GM20000 (cell line): Measurements from ENCODE around the gene LITAF.

ENCODE experiments used
- DNase-seq: peaks from one replicate; pipeline ENCODE4 v3.0.0; 2012; ENCODE audit warnings: low spot score
- TF ChIP-seq, protein P1 (sequence below): IDR thresholded peaks from 2 replicates; pipeline ENCODE4 v1.5.1; 2012; ENCODE audit warnings: mild to moderate bottlenecking, control low read depth; ENCODE audit errors: extremely low read depth, missing control alignments

Gene LITAF

DNA sequence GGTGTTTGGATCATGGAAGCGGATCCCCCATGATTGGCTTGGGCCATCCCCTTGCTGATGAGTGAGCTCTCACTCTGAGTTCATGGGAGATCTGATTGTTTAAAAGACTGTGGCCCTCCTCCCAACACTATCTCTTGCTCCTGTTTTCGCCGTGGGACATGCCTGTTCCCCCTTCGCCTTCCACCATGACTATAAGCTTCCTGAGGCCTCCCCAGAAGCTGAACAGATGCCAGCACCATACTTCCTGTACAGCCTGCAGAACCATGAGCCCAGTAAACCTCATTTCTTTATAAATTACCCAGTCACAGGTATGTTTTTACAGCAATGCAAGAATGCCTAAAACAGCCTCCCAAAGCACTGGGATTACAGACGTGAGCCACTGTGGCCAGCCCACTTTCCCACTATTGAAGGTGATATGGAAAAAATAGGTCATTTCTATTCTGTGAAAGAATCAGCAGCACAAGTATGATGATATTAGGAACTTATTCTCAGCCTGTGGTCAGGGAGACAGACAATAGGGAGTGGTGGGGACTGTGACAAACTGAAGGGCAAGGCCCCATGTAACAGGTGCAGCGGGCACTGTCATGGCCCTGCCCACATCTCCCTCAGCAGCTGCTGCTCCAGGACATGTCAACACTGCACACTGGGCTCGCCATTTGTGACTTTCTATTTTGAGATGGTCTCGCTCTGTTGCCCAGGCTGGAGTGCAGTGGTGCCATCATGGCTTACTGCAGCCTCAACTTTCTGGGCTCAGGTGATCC is 33.7 kb upstream of the LITAF start:
- no peak for DNase-seq
- TF ChIP-seq, protein P1, sequence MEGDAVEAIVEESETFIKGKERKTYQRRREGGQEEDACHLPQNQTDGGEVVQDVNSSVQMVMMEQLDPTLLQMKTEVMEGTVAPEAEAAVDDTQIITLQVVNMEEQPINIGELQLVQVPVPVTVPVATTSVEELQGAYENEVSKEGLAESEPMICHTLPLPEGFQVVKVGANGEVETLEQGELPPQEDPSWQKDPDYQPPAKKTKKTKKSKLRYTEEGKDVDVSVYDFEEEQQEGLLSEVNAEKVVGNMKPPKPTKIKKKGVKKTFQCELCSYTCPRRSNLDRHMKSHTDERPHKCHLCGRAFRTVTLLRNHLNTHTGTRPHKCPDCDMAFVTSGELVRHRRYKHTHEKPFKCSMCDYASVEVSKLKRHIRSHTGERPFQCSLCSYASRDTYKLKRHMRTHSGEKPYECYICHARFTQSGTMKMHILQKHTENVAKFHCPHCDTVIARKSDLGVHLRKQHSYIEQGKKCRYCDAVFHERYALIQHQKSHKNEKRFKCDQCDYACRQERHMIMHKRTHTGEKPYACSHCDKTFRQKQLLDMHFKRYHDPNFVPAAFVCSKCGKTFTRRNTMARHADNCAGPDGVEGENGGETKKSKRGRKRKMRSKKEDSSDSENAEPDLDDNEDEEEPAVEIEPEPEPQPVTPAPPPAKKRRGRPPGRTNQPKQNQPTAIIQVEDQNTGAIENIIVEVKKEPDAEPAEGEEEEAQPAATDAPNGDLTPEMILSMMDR = no peak

DNA sequence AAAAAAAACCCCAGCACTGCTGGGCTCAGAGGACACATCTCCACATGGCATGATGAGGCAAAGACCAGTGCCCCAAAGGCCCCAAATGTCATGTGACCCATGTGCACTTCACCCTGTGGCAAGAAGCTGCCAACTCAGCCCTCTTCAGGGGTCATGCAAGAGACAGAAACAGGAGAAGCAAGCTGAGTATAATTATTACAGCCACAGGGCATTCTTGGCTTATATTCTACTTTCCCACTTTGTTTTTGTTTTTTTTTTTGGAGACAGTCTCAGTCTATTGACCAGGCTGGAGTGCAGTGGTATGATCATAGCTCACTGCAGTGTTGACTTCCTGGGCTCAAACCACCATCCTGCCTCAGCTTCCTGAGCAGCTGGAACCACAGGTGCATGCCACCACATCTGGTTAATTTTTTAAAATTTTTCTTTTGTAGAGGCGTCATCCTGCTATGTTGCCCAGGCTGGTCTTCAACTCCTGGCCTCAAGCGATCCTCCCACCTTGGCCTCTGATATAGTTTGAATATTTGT is 32.7 kb upstream of the LITAF start:
- no peak for DNase-seq
- TF ChIP-seq, protein P1 = no peak

DNA sequence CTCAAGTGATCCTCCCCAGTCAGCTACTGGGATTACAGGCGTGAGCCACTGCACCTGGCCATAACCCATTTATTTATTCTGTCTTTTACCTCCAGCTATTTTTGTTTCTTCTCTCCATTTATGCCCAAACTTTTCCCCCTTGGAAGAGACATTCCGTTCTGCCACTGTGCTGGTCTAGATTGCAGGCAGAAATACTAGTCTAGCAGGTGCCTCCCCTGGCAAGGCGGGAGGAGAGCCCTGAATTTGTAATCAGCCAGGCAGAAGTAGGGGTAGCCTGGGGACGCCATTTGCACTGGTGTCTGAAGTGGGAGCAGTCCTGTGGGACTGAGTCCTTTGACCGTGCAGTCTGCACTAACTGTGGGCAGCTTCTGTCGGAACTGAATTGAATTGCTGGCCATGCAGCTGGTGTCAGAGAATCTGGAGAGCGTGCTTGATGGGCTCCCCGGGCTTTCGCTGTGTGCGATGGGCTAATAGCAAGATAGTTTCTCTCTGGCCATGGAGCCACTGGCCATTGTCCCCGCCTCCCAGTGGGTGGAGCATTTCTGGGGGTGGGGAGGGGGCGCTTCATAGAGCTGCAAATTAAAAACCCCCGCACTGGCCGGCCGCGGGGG is 31.5 kb upstream of the LITAF start:
- TF ChIP-seq, protein P1 = no peak
- DNase-seq = no peak

DNA sequence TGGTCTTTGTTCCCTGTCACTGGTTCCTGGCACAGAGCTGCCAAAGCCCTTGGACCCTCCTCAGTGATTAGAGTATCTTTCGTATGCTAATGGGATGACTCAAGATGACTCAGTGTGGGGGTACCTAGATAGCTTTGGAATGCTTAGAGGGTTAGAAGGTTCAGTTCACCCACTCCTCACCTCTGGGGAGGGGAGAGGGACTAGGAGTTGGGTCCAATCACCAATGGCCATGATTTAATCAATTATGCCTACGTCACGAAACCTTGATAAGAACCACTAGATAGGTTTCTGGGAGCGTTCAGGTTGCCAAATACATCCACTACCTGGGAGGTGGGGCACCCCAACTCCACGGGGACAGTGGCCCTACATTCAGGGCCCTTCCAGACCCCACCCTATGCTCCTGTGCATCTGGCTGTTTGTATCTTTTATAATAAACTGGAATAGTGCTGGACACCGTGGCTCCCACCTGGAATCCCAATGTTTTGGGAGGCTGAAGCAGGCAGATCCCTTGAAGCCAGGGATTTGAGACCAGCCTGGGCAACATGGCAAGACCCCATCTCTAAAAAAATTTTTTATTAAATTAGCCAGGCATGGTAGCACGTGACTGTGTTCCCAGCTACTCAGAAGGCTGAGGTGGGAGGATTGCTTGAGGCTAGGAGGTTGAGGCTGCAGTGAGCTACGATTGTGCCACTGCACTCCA is 29.2 kb upstream of the LITAF start:
- no peak for DNase-seq
- TF ChIP-seq, protein P1 = no peak

DNA sequence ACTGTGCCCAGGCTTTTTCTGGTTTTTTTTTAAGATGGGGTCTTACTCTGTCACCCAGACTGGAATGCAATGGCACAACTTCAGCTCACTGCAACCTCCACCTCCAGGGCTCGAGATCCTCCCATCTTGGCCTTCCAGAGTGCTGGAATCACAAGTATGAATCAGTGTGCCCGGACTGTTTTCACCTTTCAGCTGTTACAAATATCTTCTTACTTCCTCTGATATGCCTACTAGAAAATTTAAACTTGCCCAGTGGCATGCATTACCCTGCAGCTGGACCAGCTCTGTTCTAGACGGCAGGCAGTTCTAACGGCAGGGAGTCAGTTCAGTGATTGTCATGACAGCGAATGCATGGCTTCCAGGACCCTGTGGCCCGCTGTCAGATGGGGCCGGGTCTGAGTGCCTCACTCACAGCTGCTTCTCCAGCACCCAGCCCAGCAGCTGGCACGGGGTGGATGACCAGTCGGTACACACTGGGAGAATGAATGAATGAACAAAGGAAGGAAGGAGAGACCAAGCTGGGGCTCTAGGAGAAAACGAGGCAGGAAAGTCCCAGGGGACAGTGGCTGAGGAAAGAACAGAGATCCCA is 28.0 kb upstream of the LITAF start:
- TF ChIP-seq, protein P1 = no peak
- no peak for DNase-seq

DNA sequence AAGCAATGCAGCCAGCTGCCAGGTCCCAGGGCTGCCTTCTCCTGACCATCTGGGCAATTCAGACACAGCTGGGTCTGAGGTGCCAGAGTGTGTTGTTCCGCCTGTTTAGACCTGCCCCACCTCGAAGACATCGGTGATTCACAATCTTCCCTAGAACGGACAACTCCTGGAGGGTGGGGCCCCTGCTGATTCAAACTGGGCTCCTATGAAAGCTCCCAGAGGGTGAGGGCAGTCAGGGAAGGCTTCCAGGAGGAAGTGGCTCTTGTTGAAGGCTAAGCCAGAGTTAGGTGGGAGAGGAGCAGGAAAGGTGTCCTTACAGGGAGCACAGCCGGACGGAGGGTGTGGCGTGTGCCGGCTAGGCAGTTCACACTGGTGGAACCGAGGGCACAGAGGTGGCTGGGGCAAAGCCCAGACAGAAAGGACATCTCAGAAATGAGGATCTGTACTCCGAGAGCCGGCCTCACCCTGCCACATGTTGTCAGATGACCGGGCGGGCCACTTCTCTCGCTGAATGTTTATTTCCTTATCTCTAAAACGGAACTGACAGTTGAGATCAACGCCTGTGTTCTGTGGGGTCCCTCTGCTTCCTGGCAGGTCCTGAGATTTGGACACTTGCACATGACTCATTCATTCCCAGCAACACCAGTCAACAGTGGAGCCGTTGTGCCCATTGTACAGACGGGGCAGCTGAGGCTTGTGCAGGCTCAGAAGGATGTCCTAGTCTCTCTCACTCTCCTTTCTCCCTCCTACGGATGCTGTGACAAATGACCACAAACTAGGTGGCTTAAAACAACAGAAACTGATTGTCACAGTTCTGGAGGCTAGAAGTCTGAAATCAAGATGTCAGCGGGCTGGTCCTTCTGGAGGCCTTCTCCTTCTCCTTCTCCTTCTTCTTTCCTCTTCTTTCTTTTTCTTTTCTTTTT is 26.9 kb upstream of the LITAF start:
- TF ChIP-seq, protein P1 = no peak

More for the DNA sequence above, 26.9 kb upstream of the LITAF start:
- peak; percentile 54 for DNase-seq
